ENCODE measurements around the gene EFCC1. TPM values are rescaled to one million over a fixed set of nuclear protein-coding genes. Genes with fewer than 3 reads are reported as not detected.

The EFCC1 gene
- total RNA-seq, 1 donor from 2014 or later = not detected

GRCh38 chr3:129018271-129018670, 17.2 kb downstream of the EFCC1 start:
- no peaks in the 10 kb centered on the region for H3K36me3 ChIP-seq (ENCODE audit: control insufficient read depth, insufficient read depth, low read length)
- DNase-seq (ENCODE audit: low read depth) = no peak
- no peak overlapping the region for H3K4me3 ChIP-seq (ENCODE audit: low read depth, low read length)

GRCh38 chr3:129018751-129019150, 17.6 kb downstream of the EFCC1 start:
- no peak overlapping the region for H3K4me3 ChIP-seq (ENCODE audit: low read depth, low read length)
- H3K36me3 ChIP-seq (ENCODE audit: control insufficient read depth, insufficient read depth, low read length) = no peaks in the 10 kb centered on the region
- no peak for TF ChIP-seq CTCF (IDR thresholded peaks at IDR 0.05; ENCODE audit: insufficient read depth, low read length, poor library complexity, severe bottlenecking)
- peaks cover 10% of the 10 kb centered on the region for H3K27me3 ChIP-seq (ENCODE audit: control insufficient read depth, insufficient read depth, low read length)
- DNase-seq (ENCODE audit: low read depth) = no peak

More at GRCh38 chr3:129018271-129018670, 17.2 kb downstream of the EFCC1 start:
- H3K27me3 ChIP-seq (ENCODE audit: control insufficient read depth, insufficient read depth, low read length) = peaks cover 12% of the 10 kb centered on the region
- TF ChIP-seq CTCF (IDR thresholded peaks at IDR 0.05; ENCODE audit: insufficient read depth, low read length, poor library complexity, severe bottlenecking) = no peak

GRCh38 chr3:129019266-129019665, 18.2 kb downstream of the EFCC1 start:
- TF ChIP-seq CTCF (IDR thresholded peaks at IDR 0.05; ENCODE audit: insufficient read depth, low read length, poor library complexity, severe bottlenecking) = no peak
- Histone ChIP-seq H3K27me3 (ENCODE audit: control insufficient read depth, insufficient read depth, low read length) (peaks cover 10% of the 10 kb centered on the region), H3K36me3 (ENCODE audit: control insufficient read depth, insufficient read depth, low read length) (no peaks in the 10 kb centered on the region), H3K4me3 (ENCODE audit: low read depth, low read length) (no peak overlapping the region)
- DNase-seq (ENCODE audit: low read depth) = no peak

GRCh38 chr3:129020691-129021090, 19.6 kb downstream of the EFCC1 start:
- H3K27me3 ChIP-seq (ENCODE audit: control insufficient read depth, insufficient read depth, low read length) = peaks cover 19% of the 10 kb centered on the region
- DNase-seq (ENCODE audit: low read depth) = no peak
- H3K4me3 ChIP-seq (ENCODE audit: low read depth, low read length) = no peak overlapping the region
- TF ChIP-seq CTCF (IDR thresholded peaks at IDR 0.05; ENCODE audit: insufficient read depth, low read length, poor library complexity, severe bottlenecking) = no peak
- H3K36me3 ChIP-seq (ENCODE audit: control insufficient read depth, insufficient read depth, low read length) = no peaks in the 10 kb centered on the region

- Histone ChIP-seq H3K36me3 (ENCODE audit: control insufficient read depth, insufficient read depth, low read length) (no peaks in the 10 kb centered on the region), H3K27me3 (ENCODE audit: control insufficient read depth, insufficient read depth, low read length) (peaks cover 19% of the 10 kb centered on the region), H3K4me3 (ENCODE audit: low read depth, low read length) (no peak overlapping the region)
- no peak for DNase-seq (ENCODE audit: low read depth)
- TF ChIP-seq CTCF (IDR thresholded peaks at IDR 0.05; ENCODE audit: insufficient read depth, low read length, poor library complexity, severe bottlenecking) = no peak
Observed at GRCh38 chr3:129021140-129021551, 20.0 kb downstream of the EFCC1 start.

Data from kidney epithelial cell (primary cell).